Measurements from ENCODE around the gene PGLYRP2.
"Not testable (repeated sequence)": the region's sequence is repeated elsewhere in the genome, so short reads cannot be mapped to it uniquely, and the experiment has no call there.

The PGLYRP2 gene

DNA sequence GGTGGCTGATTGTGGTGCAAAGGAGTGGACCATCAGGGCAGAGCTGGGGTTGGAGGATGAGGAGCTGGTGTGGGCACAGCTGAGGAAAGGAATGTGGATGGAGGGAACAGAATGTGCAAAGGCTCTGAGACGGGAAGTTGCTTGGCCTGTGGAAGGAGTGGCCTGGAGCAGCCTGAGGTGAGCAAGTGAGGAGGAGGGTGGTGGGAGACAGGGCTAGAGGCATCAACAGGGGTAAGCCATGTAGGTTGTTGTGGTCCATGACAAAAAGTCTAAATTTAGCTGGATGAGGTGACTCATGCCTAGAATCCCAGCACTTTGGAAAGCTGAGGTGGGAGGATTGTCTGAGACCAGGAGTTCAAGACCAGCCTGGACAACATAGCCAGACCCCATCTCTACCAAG lies 38.5 kb upstream of the PGLYRP2 start:
- in situ Hi-C loops (cut with HindIII; ENCODE audit: low sequenced_read_pairs), result no loop called here
- TF ChIP-seq, protein P1, sequence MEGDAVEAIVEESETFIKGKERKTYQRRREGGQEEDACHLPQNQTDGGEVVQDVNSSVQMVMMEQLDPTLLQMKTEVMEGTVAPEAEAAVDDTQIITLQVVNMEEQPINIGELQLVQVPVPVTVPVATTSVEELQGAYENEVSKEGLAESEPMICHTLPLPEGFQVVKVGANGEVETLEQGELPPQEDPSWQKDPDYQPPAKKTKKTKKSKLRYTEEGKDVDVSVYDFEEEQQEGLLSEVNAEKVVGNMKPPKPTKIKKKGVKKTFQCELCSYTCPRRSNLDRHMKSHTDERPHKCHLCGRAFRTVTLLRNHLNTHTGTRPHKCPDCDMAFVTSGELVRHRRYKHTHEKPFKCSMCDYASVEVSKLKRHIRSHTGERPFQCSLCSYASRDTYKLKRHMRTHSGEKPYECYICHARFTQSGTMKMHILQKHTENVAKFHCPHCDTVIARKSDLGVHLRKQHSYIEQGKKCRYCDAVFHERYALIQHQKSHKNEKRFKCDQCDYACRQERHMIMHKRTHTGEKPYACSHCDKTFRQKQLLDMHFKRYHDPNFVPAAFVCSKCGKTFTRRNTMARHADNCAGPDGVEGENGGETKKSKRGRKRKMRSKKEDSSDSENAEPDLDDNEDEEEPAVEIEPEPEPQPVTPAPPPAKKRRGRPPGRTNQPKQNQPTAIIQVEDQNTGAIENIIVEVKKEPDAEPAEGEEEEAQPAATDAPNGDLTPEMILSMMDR (IDR thresholded peaks at IDR 0.05; ENCODE audit: low read depth, low read length, missing control alignments), result no peak
- H3K4me3 ChIP-seq (ENCODE audit: low read depth, low read length), result no peak overlapping the region
- DNase-seq (ENCODE audit: low read depth), result no peak

DNA sequence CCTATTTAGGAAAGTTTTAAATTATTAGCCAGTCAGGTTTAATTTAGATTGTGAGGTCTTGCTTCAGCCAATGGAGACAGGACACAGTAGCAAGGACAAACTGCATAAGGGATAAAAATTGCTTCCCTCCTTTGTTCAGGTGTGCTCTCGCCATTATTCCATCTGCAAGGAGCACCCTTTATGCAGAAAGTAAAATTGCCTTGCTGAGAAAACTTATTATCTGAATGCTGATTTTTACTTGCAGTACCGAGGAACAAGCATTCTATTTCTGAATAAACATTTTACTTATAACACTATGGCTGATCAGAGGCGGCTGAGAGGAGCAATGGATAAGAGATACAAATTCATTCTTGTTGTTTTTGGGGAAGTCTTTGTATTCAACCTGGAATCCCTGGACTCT lies 37.1 kb upstream of the PGLYRP2 start:
- H3K4me3 ChIP-seq (ENCODE audit: low read depth, low read length), result no peak overlapping the region
- in situ Hi-C loops (cut with HindIII; ENCODE audit: low sequenced_read_pairs), result no loop called here
- TF ChIP-seq, protein P1 (IDR thresholded peaks at IDR 0.05; ENCODE audit: low read depth, low read length, missing control alignments), result no peak
- no peak for DNase-seq (ENCODE audit: low read depth)

DNA sequence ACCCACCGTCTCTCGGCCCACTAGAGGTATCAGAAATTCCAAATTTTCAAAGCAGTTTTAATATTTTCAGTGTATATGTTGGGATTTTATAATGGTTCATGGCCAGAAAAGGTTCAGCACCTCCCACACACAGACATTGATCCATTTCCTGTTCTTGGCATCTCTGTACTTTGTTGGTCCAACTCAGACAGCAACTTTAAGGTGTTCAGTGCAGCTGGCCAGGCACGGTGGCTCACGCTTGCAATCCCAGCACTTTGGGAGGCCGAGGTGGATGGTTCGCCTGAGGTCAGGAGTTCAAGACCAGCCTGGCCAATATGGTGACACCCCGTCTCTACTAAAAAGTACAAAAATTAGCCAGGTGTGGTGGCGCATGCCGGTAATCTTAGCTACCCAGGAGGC lies 35.9 kb upstream of the PGLYRP2 start:
- DNase-seq (ENCODE audit: low read depth); H3K4me3 ChIP-seq (ENCODE audit: low read depth, low read length); in situ Hi-C loops (cut with HindIII; ENCODE audit: low sequenced_read_pairs): not testable (repeated sequence)

DNA sequence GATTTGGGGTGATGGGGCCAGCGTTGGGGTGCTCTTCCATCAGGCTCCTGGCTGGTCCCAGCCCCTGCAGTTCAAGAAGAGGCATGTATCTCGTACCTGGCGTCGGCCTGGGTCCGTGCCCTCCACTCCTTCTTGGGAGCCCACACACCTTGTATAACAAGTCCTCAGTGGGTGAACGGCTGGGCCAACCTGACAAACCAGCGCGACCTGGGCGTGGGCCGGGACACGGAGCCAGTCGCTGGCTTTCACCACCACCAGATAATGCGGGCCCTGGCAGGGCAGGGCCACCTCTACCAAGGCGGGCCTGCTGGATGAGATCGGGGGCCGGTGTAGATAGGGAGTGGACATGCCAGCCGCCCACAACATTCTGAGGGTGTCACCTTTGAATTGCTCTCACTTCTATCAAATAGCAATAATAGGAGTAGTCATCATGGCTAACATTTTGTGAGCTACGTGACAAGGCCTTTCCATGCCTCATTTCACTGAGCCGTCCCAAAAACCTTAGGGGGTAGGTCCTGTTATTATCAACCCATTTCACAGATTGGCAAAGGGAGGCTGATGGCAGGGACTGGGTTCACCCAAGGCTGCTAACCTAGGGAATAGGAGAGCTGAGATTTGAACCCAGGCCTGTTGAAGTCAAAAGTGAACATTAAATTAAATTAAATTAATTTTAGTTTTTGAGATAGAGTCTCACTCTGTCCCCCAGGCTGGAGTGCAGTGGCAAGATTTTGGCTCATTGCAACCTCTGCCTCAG lies 32.5 kb upstream of the PGLYRP2 start:
- H3K4me3 ChIP-seq (ENCODE audit: low read depth, low read length), result no peak overlapping the region
- TF ChIP-seq, protein P1 (IDR thresholded peaks at IDR 0.05; ENCODE audit: low read depth, low read length, missing control alignments), result no peak
- in situ Hi-C loops (cut with HindIII; ENCODE audit: low sequenced_read_pairs), result no loop called here
- DNase-seq (ENCODE audit: low read depth), result no peak

DNA sequence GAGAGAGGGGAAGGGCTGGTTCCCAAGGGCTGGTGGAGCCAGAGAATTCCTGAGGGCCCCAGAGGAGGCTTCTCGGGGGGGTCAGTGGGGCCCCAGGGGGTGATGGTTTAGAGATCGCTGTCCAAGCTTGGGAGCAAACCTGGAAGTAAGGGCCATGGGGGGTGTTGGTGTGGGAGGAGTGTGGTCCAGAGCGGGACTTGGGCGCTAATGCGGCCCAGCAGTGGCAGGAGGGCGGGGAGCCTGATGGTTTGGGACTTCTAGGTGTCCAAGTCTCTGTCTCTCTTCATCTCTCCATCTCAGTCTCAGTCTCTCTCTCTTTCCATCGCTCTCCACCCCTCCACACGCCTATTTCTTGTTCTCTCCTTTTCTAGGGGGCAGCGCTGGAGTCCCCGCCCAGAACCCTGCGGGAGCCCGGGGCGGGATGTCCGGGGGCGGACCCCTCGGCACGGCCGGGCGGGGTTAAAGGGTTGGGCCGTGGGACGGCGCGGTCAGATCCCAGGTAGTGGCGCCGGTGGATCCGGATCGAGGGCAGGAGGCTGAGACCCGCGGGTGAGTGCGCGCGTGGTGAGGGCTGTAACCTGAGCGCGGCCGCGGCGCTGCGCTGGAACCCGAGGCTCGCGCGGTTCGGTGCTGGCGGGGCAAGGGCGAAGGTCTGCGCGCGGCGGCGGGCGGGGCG lies 28.9 kb upstream of the PGLYRP2 start, which contains the start of gene CYP4F22:
TSS of gene CYP4F22 (plus strand) at position 491 of the 676 bp plus-strand sequence. CDS start 16,812 bp downstream, outside the sequence.
- TF ChIP-seq, protein P1 (IDR thresholded peaks at IDR 0.05; ENCODE audit: low read depth, low read length, missing control alignments), result no peak
- in situ Hi-C loops (cut with HindIII; ENCODE audit: low sequenced_read_pairs), result no loop called here
- no peak within 1 kb of the TSS for H3K4me3 ChIP-seq (ENCODE audit: low read depth, low read length)
- DNase-seq (ENCODE audit: low read depth), result no peak

DNA sequence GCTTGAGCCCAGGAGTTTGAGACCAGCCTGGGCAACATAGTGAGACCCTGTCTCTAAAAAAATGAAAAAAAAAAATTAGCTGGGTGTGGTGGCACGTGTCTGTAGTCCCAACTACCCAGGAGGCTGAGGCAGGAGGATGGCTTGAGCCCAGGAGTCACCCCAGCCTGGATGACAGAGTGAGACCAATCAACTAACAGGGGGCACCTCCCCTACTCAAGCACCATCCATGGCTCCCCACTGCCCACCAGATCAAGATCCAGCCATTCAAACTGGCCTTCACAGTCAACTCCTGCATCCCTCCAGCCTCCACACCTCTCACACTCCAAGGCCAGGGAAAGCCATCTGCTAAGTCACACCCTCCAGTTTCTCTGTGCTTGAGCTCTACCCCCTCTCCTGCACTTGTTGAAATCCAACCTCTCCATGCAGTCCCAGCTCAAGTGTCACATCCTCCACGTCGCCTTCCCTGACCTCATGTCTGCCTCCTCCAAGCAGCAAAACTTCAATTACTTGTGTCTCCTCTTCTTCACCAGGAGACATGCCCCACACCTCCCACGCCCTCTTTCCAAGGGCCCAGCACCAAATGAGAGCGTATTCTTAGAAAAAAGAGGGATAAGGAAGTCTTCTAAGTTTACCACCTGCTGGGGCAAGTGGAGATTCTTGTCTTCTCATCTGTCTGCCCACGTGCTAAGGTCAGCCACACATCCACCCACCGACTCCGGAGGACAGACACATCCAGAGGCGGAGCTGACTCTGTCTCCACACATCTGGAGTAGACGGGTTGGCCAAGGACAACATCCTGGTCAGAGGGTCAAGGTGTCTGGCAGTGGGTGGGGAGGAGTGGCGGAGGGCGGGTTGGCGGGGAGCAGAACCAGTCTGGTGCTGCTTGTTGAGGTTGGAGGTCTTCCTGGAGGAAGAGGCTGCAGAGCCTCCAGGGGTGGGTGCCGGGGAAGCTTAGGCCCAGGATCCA lies 28.1 kb upstream of the PGLYRP2 start:
- TF ChIP-seq, protein P1 (IDR thresholded peaks at IDR 0.05; ENCODE audit: low read depth, low read length, missing control alignments), result no peak
- H3K4me3 ChIP-seq (ENCODE audit: low read depth, low read length), result no peak overlapping the region
- DNase-seq (ENCODE audit: low read depth), result no peak
- in situ Hi-C loops (cut with HindIII; ENCODE audit: low sequenced_read_pairs), result no loop called here
